Measurements from ENCODE around the gene TCAP. TPM values are rescaled to one million over a fixed set of nuclear protein-coding genes. Genes with fewer than 3 reads are reported as not detected.
"Not testable (repeated sequence)": the region's sequence is repeated elsewhere in the genome, so short reads cannot be mapped to it uniquely, and the experiment has no call there.

TCAP gene
- polyA plus RNA-seq, 1 of the 3 experiments (the other 2 are of a cell fraction): 0.43 TPM

DNA sequence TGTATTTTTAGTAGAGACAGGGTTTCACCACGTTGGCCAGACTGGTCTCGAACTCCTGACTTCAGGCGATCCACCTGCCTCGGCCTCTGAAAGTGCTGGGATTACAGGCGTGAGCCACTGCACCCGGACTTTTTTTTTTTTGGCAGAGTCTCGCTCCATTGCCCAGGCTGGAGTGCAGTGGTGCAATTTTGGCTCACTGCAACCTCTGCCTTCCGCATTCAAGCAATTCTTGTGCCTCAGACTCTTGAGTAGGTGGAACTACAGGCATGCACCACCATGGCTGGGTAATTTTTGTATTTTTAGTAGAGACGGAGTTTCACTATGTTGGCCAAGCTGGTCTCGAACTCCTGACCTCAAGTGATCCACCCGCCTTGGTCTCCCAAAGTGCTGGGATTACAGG lies 45.9 kb downstream of the TCAP start:
- ChIA-PET CTCF (interaction anchor here (1.0 to 1.6 kb wide), 3 partner anchors 7 to 42 kb away, joined by 3 to 7 read pairs (median 4); partner anchors contain the start of genes MIEN1 and PNMT), POLR2A (interaction anchor here (1.6 kb wide), 1 partner anchor 18 kb away, joined by 3 read pairs; no protein-coding TSS in a partner anchor)
- WGBS (ENCODE audit: low lambda C conversion rate): 63% methylated on average over 11 of the region's 11 CpGs
- H3K79me2 ChIP-seq (ENCODE audit: insufficient read depth); H3K9me2 ChIP-seq; H2AFZ ChIP-seq (ENCODE audit: low read depth); H3K27me3 ChIP-seq (ENCODE audit: insufficient read depth); H3K4me1 ChIP-seq (ENCODE audit: control insufficient read depth in 1 of 2, insufficient read depth in 2 of 2, low read depth in 1 of 2, low read length in 1 of 2); H3K4me2 ChIP-seq; H3K27ac ChIP-seq (ENCODE audit: low read depth in 2 of 2, low read length in 1 of 2); H3F3A ChIP-seq (replicated peaks; ENCODE audit: insufficient read depth); H3K9ac ChIP-seq; H3K36me3 ChIP-seq (replicated peaks in 1 of 2; ENCODE audit: control insufficient read depth in 1 of 2, insufficient read depth in 2 of 2, low read length in 1 of 2); H3K4me3 ChIP-seq (ENCODE audit: low read depth in 2 of 2, low read length in 1 of 2); H3K9me3 ChIP-seq; H4K20me1 ChIP-seq (ENCODE audit: insufficient read depth); DNase-seq: not testable (repeated sequence)

DNA sequence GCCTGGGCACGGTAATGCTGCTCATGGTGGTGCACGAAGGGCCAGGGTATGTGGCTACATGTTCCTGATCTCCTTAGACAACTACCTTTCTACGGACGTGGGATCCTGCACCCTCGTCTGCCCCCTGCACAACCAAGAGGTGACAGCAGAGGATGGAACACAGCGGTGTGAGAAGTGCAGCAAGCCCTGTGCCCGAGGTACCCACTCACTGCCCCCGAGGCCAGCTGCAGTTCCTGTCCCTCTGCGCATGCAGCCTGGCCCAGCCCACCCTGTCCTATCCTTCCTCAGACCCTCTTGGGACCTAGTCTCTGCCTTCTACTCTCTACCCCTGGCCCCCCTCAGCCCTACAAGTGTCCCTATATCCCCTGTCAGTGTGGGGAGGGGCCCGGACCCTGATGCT lies 46.7 kb downstream of the TCAP start:
- H3K9ac ChIP-seq: no peak overlapping the region
- POLR2A ChIA-PET: interaction anchor here (1.6 kb wide), 1 partner anchor 18 kb away, joined by 3 read pairs; no protein-coding TSS in a partner anchor
- no peaks in the 10 kb centered on the region; the same call in 1 of the 2 replicates for H3K27me3 ChIP-seq (ENCODE audit: insufficient read depth)
- H3K4me3 ChIP-seq (ENCODE audit: low read depth in 2 of 2, low read length in 1 of 2): no peak overlapping the region
- TF ChIP-seq, protein P1, sequence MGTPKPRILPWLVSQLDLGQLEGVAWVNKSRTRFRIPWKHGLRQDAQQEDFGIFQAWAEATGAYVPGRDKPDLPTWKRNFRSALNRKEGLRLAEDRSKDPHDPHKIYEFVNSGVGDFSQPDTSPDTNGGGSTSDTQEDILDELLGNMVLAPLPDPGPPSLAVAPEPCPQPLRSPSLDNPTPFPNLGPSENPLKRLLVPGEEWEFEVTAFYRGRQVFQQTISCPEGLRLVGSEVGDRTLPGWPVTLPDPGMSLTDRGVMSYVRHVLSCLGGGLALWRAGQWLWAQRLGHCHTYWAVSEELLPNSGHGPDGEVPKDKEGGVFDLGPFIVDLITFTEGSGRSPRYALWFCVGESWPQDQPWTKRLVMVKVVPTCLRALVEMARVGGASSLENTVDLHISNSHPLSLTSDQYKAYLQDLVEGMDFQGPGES (IDR thresholded peaks at IDR 0.05; ENCODE audit: low read depth, low read length): no peak
- TF ChIP-seq YY1 (IDR thresholded peaks at IDR 0.05; ENCODE audit: low read depth): no peak
- WGBS (ENCODE audit: low lambda C conversion rate): 79% methylated on average over 10 of the region's 10 CpGs
- no peaks in the 10 kb centered on the region for H4K20me1 ChIP-seq (ENCODE audit: insufficient read depth)
- no peak for DNase-seq
- H3F3A ChIP-seq (replicated peaks; ENCODE audit: insufficient read depth): no peaks in the 10 kb centered on the region
- no peaks in the 10 kb centered on the region for H3K79me2 ChIP-seq (ENCODE audit: insufficient read depth)
- no peaks in the 10 kb centered on the region for H3K9me2 ChIP-seq
- H3K4me1 ChIP-seq (ENCODE audit: control insufficient read depth in 1 of 2, insufficient read depth in 2 of 2, low read depth in 1 of 2, low read length in 1 of 2): no peaks in the 10 kb centered on the region
- CTCF ChIA-PET: no interaction called here
- no peak overlapping the region for H3K4me2 ChIP-seq
- H3K27ac ChIP-seq (ENCODE audit: low read depth in 2 of 2, low read length in 1 of 2): no peak overlapping the region
- H2AFZ ChIP-seq (ENCODE audit: low read depth): no peak overlapping the region
- H3K36me3 ChIP-seq (replicated peaks in 1 of 2; ENCODE audit: control insufficient read depth in 1 of 2, insufficient read depth in 2 of 2, low read length in 1 of 2): no peaks in the 10 kb centered on the region
- H3K9me3 ChIP-seq: no peaks in the 10 kb centered on the region

DNA sequence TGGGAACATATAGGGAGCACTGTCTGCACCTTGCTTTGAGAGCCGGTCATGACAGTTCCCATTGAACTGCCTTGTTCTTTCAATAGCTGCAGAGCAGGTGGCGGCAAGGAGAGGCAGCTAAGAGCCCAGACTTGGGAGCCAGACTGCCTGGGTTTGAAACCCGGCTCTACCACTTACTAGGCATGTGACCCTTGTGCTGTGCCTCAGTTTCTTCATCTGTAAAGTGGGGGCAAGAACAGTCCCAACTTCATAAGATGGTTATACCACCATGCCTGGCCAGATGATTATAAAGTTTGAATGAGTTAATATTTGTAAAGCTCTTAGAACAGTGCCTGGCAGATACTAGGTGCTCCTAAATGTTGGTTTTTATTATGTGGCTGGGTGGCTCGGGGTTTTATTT lies 49.1 kb downstream of the TCAP start:
- TF ChIP-seq NRF1 (IDR thresholded peaks at IDR 0.05; ENCODE audit: low read depth, low read length) (no peak), POLR2AphosphoS5 (IDR thresholded peaks at IDR 0.05; ENCODE audit: low read depth, low read length) (no peak), TCF12 (IDR thresholded peaks at IDR 0.05) (no peak), SIN3A (IDR thresholded peaks at IDR 0.05; ENCODE audit: borderline replicate concordance, low read depth, low read length) (no peak), TAF1 (IDR thresholded peaks at IDR 0.05; ENCODE audit: borderline replicate concordance, low read depth, low read length) (no peak), YY1 (IDR thresholded peaks at IDR 0.05; ENCODE audit: low read depth) (no peak)
- TF ChIP-seq, protein P2, sequence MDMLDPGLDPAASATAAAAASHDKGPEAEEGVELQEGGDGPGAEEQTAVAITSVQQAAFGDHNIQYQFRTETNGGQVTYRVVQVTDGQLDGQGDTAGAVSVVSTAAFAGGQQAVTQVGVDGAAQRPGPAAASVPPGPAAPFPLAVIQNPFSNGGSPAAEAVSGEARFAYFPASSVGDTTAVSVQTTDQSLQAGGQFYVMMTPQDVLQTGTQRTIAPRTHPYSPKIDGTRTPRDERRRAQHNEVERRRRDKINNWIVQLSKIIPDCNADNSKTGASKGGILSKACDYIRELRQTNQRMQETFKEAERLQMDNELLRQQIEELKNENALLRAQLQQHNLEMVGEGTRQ (IDR thresholded peaks at IDR 0.05; ENCODE audit: borderline replicate concordance, low read depth, low read length): no peak
- TF ChIP-seq, protein P3, sequence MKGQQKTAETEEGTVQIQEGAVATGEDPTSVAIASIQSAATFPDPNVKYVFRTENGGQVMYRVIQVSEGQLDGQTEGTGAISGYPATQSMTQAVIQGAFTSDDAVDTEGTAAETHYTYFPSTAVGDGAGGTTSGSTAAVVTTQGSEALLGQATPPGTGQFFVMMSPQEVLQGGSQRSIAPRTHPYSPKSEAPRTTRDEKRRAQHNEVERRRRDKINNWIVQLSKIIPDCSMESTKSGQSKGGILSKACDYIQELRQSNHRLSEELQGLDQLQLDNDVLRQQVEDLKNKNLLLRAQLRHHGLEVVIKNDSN (IDR thresholded peaks at IDR 0.05; ENCODE audit: borderline replicate concordance, low read depth): no peak
- Histone ChIP-seq H3K27ac (ENCODE audit: low read depth in 2 of 2, low read length in 1 of 2) (no peak overlapping the region), H3K36me3 (replicated peaks in 1 of 2; ENCODE audit: control insufficient read depth in 1 of 2, insufficient read depth in 2 of 2, low read length in 1 of 2) (no peaks in the 10 kb centered on the region), H3K79me2 (ENCODE audit: insufficient read depth) (no peaks in the 10 kb centered on the region), H3K9me2 (no peaks in the 10 kb centered on the region), H3K4me3 (ENCODE audit: low read depth in 2 of 2, low read length in 1 of 2) (no peak overlapping the region), H2AFZ (ENCODE audit: low read depth) (no peak overlapping the region), H3K4me1 (ENCODE audit: control insufficient read depth in 1 of 2, insufficient read depth in 2 of 2, low read depth in 1 of 2, low read length in 1 of 2) (no peaks in the 10 kb centered on the region), H4K20me1 (ENCODE audit: insufficient read depth) (no peaks in the 10 kb centered on the region), H3K4me2 (no peak overlapping the region), H3K27me3 (ENCODE audit: insufficient read depth) (no peaks in the 10 kb centered on the region; the same call in 1 of the 2 replicates), H3K9ac (no peak overlapping the region), H3F3A (replicated peaks; ENCODE audit: insufficient read depth) (no peaks in the 10 kb centered on the region), H3K9me3 (no peaks in the 10 kb centered on the region)
- CTCF ChIA-PET: interaction anchor here (1.5 kb wide), 1 partner anchor 93 kb away, joined by 4 read pairs; no protein-coding TSS in a partner anchor
- 47% methylated on average over 4 of the region's 4 CpGs for WGBS (ENCODE audit: low lambda C conversion rate)
- DNase-seq: no peak
- POLR2A ChIA-PET: no interaction called here

All from SK-N-SH (cell line).